Pericardium fibroblast (primary cell): ENCODE measurements around the gene MGAT5B. TPM values are rescaled to one million over a fixed set of nuclear protein-coding genes. Genes with fewer than 3 reads are reported as not detected.

Experiments used
- total RNA-seq: library from RNA; depleted of rRNA; stranded (reverse); fragments of >200 nt; gene quantifications from 2 replicates; pipeline ENCODE4 v1.2.3, GENCODE V29; 2015

MGAT5B gene, protein sequence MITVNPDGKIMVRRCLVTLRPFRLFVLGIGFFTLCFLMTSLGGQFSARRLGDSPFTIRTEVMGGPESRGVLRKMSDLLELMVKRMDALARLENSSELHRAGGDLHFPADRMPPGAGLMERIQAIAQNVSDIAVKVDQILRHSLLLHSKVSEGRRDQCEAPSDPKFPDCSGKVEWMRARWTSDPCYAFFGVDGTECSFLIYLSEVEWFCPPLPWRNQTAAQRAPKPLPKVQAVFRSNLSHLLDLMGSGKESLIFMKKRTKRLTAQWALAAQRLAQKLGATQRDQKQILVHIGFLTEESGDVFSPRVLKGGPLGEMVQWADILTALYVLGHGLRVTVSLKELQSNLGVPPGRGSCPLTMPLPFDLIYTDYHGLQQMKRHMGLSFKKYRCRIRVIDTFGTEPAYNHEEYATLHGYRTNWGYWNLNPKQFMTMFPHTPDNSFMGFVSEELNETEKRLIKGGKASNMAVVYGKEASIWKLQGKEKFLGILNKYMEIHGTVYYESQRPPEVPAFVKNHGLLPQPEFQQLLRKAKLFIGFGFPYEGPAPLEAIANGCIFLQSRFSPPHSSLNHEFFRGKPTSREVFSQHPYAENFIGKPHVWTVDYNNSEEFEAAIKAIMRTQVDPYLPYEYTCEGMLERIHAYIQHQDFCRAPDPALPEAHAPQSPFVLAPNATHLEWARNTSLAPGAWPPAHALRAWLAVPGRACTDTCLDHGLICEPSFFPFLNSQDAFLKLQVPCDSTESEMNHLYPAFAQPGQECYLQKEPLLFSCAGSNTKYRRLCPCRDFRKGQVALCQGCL
- 1.4 and 2.7 TPM in 2 replicates for total RNA-seq

DNA sequence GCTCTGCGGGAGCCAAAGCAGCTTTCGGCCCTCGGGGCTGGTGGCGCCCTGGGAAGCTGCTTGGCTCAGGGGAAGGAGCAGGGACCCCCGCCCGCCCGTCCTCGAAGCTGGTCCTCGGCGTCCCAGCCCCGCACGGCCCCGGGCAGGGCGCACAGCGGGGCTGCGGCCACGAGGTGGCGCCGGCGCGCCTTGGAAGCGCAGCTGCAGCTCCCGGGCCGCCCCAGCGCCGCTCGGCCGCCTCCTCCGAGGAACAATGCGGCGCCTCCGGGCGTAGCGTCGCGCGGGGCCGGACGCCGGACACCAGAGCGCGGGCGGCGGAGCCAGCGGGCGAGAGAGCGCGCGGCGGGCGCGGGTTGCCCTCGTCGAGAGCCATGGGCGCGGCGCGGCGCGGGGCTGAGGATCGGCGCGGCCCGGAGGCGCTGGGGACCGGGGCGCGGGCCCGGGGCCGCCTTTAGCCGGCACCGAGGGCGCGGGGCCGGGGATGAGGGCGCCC, at the start of gene MGAT5B:
MGAT5B (plus strand) TSS at position 229 of the 493 bp plus-strand sequence. CDS start 626 bp downstream, outside the sequence.

Other genes with a start within 250 kb of the MGAT5B start
- not detected in 2 replicates for gene ST6GALNAC1, start 224.6 kb upstream of the MGAT5B start, total RNA-seq
- gene MXRA7, start 157.4 kb upstream of the MGAT5B start, total RNA-seq, result 288 and 320 TPM in 2 replicates
- 10.0 and 19.8 TPM in 2 replicates for gene JMJD6, start 141.8 kb upstream of the MGAT5B start, total RNA-seq
- 36.5 and 58.8 TPM in 2 replicates for gene METTL23, start 141.6 kb upstream of the MGAT5B start, total RNA-seq
- 115 and 156 TPM in 2 replicates for gene SRSF2, start 131.1 kb upstream of the MGAT5B start, total RNA-seq
- 19.6 and 28.2 TPM in 2 replicates for gene MFSD11, start 130.3 kb upstream of the MGAT5B start, total RNA-seq